K562 (cell line): ENCODE data around the gene FAM204A. TPM values are rescaled to one million over a fixed set of nuclear protein-coding genes. Genes with fewer than 3 reads are reported as not detected.

Experiments
- CTBP1 ChIP-seq: fragments of 450-650 bp; IDR thresholded peaks from 2 replicates; pipeline ENCODE4 v1.6.1; 2016; ENCODE audit warnings: borderline replicate concordance
- CUX1 ChIP-seq: fragments of 200-800 bp; sonication (Bioruptor generic); IDR thresholded peaks from 2 replicates; pipeline ENCODE4 v1.6.1; 2016; ENCODE audit warnings: missing genetic modification characterization, missing compliant biosample characterization
- E2F8 ChIP-seq: fragments of 450-650 bp; IDR thresholded peaks from 2 replicates; pipeline ENCODE4 v1.7.1; 2018; ENCODE audit warnings: mild to moderate bottlenecking, low read depth; ENCODE audit not compliant: partially characterized antibody
- EZH2 ChIP-seq: IDR thresholded peaks from 2 replicates; pipeline ENCODE4 v1.6.1; 2012; ENCODE audit warnings: low read depth, mild to moderate bottlenecking, inconsistent platforms, low read length, borderline replicate concordance
- FOXJ2 ChIP-seq: fragments of 200-800 bp; sonication (Bioruptor generic); IDR thresholded peaks from 2 replicates; pipeline ENCODE4 v1.6.1; 2016; ENCODE audit warnings: missing genetic modification characterization, missing compliant biosample characterization
- MAFK ChIP-seq: IDR thresholded peaks from 2 replicates; pipeline ENCODE4 v1.6.1; 2011; ENCODE audit warnings: low read length, improper control_type of control experiment
- MAX ChIP-seq: sonication (generic); formaldehyde crosslinking; IDR thresholded peaks from 2 replicates; pipeline ENCODE4 v1.9.0; 2022; ENCODE audit warnings: mild to moderate bottlenecking, missing genetic modification reagents
- PURB ChIP-seq: sonication (generic); formaldehyde crosslinking; IDR thresholded peaks from 2 replicates; pipeline ENCODE4 v1.9.0; 2021; ENCODE audit warnings: low read depth, mild to moderate bottlenecking, missing genetic modification reagents
- TEAD2 ChIP-seq: fragments of 450-650 bp; IDR thresholded peaks from 2 replicates; pipeline ENCODE4 v1.6.1; 2016; ENCODE audit warnings: missing genetic modification characterization, control low read depth, missing compliant biosample characterization
- ZMIZ1 ChIP-seq, 2 experiments: fragments of 150-350 bp in 1 of 2; IDR thresholded peaks; 2 replicates each; pipeline ENCODE4 v1.6.1; 2012 to 2016; ENCODE audit warnings: low read depth in 2 of 2, low read length in 2 of 2, mild to moderate bottlenecking in 1 of 2, moderate library complexity in 1 of 2
- ZNF282 ChIP-seq: sonication (generic); formaldehyde crosslinking; IDR thresholded peaks from 2 replicates; pipeline ENCODE4 v1.8.1; 2023; ENCODE audit warnings: missing genetic modification reagents
- ZNF444 ChIP-seq: fragments of 250-450 bp; sonication (Bioruptor Pico); IDR thresholded peaks from 2 replicates; pipeline ENCODE4 v1.4.0; 2020; ENCODE audit warnings: mild to moderate bottlenecking, moderate library complexity
- ZNF740 ChIP-seq, 3 experiments: fragments of 200-800 bp in 1 of 3; sonication (Bioruptor generic) in 1 of 3; sonication (generic) in 1 of 3; formaldehyde crosslinking in 1 of 3; IDR thresholded peaks; 2 replicates each; pipeline versions ENCODE4 v1.6.1 to v1.8.0; 2016 to 2022; ENCODE audit warnings: mild to moderate bottlenecking in 2 of 3, missing compliant biosample characterization in 2 of 3, missing genetic modification characterization in 2 of 3, missing genetic modification reagents in 1 of 3
- polyA plus RNA-seq, 8 experiments: library from polyadenylated mRNA; depleted of rRNA in 4 of 8; stranded (reverse) in 5 of 8; unstranded in 3 of 8; fragments of >200 nt; fragmentation: Nextera tagmentation in 2 of 8; fragmentation: Illumina TruSeq in 1 of 8; extraction: Ambion mirVana in 2 of 8; extraction: Trizol in 1 of 8; gene quantifications; 2 replicates each; pipeline versions ENCODE4 v1.2.1 to v1.2.3, GENCODE V29; 2011 to 2014; ENCODE audit warnings: inconsistent platforms in 1 of 8, missing spikeins in 1 of 8
- total RNA-seq, 7 experiments: library from RNA; depleted of rRNA in 6 of 7; stranded (reverse); fragments of >200 nt in 6 of 7; fragmentation: Illumina TruSeq in 2 of 7; extraction: Trizol in 2 of 7; gene quantifications; 2 replicates each; pipeline versions ENCODE4 v1.2.1 to v1.2.3, GENCODE V29; 2011 to 2021; ENCODE audit warnings: low replicate concordance in 1 of 7

FAM204A gene
- total and polyA plus RNA-seq, 9 of the 15 experiments (the other 6 are each of a cell fraction or from before 2014, with no cell fraction given) = 29.0 to 64.5 (median 44.9) TPM

- no peak for TF ChIP-seq ZMIZ1 (IDR thresholded peaks at IDR 0.05; ENCODE audit: low read depth in 2 of 2, low read length in 2 of 2)
- no peak for TF ChIP-seq FOXJ2
- no peak for TF ChIP-seq E2F8
- no peak for TF ChIP-seq MAFK
- no peak for TF ChIP-seq ZNF282 (CRISPR knock-in tag)
- TF ChIP-seq PURB = no peak
- no peak for TF ChIP-seq ZNF444 (CRISPR knock-in tag)
- no peak for TF ChIP-seq ZNF740 (CRISPR knock-in tag; IDR thresholded peaks at IDR 0.05)
- TF ChIP-seq ZNF740 (tag; IDR thresholded peaks at IDR 0.05) = no peak
- TF ChIP-seq CTBP1 = no peak
- TF ChIP-seq EZH2 = no peak
- no peak for TF ChIP-seq CUX1 (CRISPR knock-in tag)
- TF ChIP-seq MAX (CRISPR knock-in tag) = no peak
- TF ChIP-seq TEAD2 (tag) = no peak
Measured at GRCh38 chr10:118341791-118342637, at the start of gene FAM204A (continued).
